GM21360 (cell line): Measurements from ENCODE around the gene RENBP.

Experiments
- ATAC-seq: cut with Tn5 transposase; IDR thresholded peaks from one replicate; pipeline ENCODE4 v1.9.1; 2021; ENCODE audit warnings: mild to moderate bottlenecking, moderate library complexity; ENCODE audit not compliant: unreplicated experiment

RENBP gene

DNA sequence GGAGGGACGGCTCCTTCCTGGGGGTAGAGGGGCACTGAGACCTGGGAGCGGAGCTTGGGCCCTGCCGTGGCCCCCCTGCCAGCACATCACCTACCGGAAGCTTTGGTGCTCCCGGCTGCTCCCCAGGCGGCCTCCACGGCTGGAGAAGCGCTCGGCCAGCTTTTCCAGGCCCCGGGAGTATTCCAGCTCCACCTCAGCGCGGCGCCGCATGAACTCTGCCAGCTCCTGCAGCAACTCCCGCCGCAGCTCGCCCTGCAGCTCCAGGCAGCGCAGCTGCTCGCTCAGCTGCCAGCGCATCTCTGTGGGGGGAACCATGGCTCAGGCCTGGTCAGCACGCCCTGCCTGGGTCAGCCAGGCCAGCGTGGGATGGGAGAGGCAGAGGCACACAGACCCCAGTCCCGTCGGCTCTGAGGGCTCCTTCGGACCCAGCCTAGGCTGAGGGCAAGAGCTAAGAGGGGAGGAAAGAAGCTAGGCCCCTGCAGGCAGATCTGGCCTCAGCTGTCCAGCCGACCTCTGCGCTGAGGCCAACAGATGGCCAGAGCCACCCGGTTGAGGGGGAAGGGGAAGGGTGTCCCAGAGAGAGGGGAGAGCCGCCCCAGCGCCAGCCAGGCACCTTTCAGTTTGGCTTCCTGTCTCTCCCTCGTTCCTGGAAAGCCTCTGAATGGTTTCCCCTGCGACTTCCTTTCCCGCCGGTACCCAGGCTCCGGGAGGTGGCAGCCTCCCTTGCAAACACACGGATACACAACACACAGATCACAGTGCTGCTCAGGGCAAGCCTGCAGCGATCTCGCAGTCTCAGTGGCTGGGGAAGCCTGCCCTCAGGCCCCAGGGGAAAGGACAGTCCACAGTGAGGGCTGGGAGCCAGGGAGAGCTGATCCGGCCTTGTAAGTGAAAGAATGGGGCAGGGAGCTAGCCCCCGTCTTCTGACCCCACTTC is 22.7 kb downstream of the RENBP start:
- ATAC-seq, result no peak

DNA sequence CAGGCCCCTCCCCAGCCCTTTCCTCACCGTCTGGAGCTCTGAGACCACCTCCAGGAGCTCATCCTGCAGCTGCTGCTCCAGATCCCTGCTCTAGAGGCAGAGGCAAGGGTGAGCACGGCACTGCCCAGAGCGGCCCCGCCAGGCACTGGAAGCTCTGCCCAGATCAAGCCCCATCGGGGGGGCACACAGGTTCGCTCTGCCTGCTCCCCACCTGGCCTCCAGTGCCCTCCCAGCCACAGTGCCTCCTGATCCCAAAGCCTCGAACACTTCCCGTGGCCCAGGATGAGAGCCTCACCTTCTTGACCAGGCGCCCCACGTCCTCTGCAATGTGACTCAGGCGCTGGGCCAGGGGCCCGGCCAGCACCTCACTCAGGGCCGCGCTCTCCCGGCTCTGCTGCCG is 23.4 kb downstream of the RENBP start:
- no peak for ATAC-seq

DNA sequence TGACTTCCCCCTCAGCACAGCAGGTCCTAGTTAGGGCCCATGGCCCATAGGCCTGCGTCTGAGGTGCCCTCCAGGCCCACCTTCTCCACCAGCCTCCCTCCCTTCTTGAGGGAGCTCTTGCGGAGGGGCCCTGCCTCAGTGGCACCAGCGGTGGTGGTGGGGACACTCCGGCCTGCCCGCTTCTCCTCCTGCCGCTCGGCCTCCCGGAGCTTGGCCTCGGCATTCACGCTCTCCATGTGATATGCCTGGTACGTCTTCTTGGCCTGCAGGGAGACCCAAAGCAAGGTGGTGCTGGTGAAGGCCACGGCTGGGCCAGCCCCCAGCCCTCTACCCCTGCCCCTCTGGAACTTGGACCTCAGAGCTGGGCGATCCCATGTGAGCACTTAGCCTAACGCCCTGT is 23.9 kb downstream of the RENBP start:
- no peak for ATAC-seq

DNA sequence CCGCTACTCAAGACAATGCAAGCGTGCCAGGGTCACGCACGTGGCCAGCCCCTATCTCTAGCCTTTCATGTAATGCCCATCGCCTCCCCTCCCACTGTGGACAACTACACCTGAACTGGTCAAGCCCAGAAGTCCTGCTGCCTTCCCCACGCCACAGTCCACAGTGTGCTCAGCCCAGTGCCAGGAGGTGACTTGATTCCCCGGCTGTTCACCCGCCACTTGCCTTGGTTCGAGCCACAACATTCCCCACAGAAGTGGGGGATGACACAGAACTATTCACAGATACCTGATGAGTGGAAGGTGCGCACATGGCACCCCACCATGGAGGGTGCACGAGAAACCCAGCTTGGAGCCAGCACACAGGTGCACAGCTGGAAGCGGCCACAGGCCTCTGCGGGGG is 25.2 kb downstream of the RENBP start:
- no peak for ATAC-seq

DNA sequence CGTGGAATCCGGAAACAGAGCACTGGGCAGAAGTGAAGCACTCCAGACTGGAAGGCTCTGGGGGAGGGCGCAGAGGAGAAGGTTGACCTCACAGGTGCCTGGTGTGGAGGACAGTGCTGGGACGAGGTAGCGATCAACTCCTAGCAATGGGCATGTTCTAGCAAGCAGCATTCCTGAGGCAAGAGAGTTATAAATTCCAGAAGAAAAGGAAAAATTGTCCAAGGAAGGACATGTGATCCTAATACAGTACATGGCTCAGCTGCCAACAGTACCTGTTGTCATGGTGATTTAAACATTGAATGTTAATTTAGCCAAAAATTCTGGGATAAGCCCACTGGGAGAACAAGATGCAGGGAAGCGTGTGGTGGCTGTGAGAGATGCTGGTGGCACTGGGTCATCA is 26.6 kb downstream of the RENBP start:
- ATAC-seq, result no peak

DNA sequence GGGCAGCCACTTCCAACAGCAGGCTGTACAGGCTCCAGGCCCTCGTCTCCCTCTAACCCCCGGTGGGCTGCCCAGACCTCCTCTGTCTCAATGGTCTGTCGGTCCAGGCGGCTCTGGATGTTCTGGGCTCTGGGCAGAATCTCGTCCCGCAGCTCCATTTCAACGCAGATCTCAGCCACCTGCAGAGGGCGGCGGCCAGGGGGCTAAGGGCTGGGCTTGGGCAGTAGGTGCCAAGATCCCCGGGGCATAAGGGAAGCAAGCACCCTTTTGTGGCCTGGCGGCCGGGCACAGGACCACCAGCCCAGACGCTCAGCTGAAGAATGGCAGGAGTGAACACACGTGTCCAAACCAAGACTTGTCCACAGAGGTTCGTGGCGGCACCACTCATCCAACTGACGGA is 30.7 kb downstream of the RENBP start:
- ATAC-seq, result no peak

DNA sequence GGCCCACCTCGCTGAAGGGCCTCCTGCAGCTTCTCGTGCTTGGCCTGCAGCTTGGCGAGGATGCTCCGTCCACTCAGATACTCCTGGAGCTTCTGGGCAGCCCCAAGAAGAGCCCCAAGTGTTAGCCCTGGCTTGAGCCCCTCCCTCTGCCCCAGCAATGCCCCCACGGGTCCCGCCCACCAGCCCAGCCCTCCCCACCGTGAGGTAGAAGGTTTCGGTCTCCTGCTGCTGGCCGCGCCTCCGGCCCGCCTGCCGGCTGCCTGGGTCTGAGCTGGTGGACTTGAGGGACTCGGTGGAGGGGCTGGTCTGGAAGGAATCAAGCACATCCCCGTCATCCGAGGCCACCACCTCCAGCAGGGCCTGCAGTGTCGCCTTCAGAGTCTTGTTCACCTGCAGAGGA is 31.2 kb downstream of the RENBP start:
- no peak for ATAC-seq

DNA sequence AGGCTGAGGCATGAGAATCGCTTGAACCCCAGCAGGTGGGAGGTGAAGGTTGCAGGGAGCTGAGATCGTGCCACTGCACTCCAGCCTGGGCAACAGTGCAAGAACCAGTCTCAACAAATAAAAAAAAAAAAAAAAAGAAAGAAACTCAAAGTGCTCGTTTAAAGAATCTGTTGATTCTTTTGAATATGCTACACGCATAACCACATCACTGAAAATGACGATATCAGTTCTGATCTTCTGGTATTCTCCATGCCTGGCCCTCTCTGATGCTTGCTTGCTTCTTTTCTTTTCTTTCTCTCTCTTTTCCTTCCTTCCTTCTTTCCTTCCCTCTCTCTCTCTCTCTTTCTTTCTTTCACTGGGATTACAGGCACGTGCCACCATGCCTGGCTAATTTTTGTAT is 32.6 kb downstream of the RENBP start:
- ATAC-seq, result no peak

DNA sequence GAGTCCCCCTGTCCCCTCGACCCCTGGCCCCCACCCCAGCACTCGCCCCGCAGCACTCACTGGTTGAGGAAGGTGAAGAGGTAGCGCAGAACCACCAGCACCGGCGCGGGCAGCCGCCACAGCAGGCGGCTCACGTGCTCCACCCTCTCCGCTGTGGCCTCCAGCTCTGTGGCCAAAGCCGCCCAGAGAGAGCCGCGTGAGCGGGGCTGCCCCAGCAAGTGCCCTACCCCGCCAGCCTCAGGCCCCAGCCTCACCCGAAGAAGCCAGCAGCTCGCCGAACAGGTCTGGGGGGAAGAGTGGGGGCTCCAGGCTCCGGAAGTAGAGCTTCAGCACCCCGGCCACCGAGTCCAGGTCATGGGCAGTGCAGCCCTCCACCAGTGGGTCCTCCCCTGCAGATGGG is 34.0 kb downstream of the RENBP start:
- ATAC-seq, result no peak

DNA sequence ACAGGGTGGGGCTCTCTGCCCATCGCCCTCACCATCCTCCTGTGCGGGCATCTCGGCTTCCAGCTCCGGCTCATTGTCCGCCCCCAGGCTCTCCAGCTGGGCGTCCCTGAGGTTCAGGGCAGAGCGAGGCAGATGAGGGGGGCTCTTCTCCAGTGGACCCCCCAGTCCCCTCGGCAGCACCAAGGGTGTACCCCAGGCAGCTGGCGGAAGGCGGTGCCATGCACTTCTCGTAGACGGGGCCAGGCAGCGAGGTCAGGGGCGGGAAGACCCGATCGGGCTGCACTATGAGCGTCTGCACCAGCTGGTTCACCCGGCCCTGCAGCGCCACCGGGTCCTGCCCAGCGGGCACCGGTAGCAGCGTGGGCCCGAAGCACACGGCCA is 34.5 kb downstream of the RENBP start:
- ATAC-seq, result no peak

DNA sequence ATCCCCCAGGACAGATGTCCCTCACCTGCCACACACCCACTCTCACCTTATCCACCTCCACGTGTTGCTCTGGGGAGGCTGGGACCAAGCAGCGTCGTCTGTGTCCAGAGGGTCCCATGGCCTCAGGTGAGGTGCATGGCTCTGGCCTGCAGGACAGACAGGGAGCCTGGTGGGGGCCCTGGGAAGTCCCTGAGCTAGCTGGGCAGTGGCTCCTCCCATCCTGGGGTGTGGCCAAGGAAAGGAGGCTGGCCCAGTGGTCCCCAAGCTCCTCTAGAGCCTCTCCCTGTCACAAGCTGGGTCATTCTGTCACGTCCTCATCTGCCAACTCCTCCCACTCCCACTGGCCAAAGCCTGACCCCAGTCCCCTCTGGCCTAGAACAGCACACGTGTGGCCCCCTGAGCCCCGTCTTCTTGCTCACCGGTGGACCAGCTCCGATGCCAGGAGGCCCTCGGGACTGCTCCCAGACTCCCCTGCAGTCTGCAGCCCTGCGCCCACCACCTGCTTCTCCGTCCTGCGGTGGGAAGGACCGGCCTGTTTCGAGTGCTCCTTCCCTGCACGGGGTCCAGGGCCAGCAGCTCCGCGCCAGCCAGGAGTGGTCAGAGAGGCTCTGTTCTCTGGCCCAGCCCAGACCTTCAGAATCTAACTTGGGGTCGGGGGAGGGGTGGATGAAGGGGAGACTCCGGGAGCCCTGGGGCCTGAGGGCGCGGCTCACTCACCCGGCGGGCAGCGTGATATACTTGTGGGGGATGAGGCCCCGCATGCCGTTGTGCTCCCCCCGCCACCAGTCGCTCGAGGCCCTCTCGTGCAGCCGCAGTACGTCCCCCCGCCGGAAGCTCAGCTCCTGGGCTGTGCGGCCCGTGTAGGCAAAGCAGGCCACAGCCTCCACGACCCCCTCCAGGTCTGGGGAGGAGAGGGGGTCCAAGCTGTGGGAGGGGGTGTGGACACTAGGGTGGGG is 35.1 kb downstream of the RENBP start:
- no peak for ATAC-seq

DNA sequence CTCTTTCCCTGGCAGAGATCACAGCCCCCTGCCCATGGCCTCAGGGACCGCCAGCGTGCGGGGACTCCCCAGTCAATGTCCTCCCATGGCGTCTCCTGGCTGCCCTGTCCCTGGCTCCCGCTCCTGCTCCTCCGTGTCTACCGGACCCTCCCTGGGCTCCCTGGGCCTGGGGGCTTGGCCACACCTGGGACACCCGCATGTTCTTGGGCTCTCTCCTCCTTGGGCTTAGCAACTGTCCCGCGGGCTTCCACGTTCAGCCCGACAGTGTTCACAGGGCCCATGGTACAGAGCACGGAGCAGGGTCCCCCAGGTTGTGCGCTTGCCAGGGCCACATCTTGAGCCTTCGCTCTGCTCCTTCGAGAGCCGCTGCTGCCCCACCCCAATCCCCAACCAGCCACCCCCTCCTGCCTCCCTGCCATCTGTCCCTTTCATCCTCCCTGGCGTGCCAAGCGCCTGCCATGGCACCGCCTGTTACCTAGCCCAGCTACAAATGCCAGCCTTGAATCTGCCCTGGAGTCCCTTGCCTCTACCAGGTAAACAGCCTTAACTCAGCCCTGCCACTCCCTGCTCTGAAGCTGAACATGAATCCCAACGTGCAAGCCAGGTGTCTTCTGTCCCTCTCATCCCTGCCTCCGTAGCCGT is 36.1 kb downstream of the RENBP start:
- ATAC-seq, result no peak

DNA sequence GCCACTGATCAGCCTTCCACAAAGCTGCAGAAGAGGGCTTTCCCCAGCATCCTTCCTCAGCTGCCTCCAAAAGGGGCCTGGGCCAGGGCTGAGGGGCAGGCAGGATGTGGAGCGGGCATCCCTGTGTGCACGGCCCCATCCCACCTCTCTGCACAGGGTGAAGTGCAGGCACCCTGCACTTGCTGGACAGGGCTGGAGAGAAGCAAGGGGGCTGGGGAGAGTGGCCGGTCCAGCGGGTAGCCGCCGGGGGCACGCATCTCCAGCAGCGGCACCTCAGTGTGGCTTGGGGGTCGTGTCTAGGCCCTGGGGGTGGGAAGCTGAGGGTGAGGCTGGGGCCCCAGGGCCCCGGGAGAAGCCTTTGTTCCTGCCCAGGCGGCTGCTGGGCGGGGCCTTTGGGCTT is 37.0 kb downstream of the RENBP start:
- ATAC-seq, result no peak

DNA sequence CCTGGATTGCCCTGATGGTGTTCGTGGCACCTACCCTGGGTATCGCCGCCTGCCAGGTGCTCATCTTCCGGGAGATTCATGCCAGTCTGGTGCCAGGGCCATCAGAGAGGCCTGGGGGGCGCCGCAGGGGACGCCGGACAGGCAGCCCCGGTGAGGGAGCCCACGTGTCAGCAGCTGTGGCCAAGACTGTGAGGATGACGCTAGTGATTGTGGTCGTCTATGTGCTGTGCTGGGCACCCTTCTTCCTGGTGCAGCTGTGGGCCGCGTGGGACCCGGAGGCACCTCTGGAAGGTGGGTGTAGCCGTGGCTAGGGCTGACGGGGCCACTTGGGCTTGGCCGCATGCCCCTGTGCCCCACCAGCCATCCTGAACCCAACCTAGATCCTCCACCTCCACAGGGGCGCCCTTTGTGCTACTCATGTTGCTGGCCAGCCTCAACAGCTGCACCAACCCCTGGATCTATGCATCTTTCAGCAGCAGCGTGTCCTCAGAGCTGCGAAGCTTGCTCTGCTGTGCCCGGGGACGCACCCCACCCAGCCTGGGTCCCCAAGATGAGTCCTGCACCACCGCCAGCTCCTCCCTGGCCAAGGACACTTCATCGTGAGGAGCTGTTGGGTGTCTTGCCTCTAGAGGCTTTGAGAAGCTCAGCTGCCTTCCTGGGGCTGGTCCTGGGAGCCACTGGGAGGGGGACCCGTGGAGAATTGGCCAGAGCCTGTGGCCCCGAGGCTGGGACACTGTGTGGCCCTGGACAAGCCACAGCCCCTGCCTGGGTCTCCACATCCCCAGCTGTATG is 38.1 kb downstream of the RENBP start:
- ATAC-seq, result no peak

DNA sequence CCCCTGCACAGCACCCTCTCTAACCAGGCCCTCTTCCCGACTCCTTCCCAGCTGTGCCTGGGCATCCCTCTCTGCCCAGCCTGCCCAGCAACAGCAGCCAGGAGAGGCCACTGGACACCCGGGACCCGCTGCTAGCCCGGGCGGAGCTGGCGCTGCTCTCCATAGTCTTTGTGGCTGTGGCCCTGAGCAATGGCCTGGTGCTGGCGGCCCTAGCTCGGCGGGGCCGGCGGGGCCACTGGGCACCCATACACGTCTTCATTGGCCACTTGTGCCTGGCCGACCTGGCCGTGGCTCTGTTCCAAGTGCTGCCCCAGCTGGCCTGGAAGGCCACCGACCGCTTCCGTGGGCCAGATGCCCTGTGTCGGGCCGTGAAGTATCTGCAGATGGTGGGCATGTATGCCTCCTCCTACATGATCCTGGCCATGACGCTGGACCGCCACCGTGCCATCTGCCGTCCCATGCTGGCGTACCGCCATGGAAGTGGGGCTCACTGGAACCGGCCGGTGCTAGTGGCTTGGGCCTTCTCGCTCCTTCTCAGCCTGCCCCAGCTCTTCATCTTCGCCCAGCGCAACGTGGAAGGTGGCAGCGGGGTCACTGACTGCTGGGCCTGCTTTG is 38.9 kb downstream of the RENBP start:
- no peak for ATAC-seq

DNA sequence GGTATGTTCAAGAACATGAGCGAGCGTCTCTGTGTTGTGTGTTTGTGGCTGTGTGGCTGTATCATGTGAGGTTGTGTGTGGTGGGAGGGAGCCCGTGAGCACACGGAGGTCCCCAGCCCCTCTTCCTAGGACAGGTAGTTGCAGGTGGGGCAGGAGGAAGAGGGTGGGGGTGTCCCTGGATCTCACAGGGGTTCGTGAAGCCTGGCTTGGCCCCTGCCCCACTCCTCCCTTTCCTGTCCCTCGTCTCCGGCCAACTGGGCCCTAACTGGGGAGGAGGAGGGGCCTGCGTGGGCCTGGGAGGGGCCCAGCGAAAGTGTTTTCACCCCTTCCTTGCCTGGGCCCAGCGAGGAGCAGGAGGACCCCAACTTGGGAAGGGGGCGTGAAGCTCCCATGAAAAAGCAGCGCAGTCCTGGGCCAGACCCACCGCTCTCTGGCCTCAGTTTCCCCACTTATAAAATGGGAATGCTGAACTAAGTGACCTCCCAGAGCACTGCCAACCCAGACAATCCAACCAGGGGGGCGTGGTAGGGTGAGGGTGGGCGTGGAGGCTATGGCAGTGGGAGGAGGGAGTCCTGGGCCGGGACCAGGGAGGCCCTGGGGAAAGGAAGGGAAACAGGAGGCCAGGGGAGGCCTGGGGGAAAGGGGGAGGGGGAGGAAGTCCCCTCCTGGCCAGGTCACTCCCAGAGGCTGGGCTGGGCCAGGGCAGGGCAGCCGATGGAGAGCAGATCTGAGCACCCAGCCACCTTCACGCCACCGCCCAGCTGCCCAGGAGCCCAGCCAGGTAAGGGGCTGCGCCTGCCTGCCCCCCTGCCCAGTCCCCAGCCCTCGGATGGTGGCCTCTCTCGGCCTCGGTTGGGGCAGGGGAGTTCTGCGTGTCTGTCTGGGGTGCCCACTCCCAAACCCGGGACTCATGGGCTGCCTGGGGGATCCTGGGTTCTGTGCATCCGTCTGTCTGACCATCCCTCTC is 40.2 kb downstream of the RENBP start, which contains the start of gene AVPR2:
AVPR2 (plus strand) TSS at position 683 of the 967 bp plus-strand sequence. CDS start 473 bp downstream, outside the sequence.
- ATAC-seq, result no peak

DNA sequence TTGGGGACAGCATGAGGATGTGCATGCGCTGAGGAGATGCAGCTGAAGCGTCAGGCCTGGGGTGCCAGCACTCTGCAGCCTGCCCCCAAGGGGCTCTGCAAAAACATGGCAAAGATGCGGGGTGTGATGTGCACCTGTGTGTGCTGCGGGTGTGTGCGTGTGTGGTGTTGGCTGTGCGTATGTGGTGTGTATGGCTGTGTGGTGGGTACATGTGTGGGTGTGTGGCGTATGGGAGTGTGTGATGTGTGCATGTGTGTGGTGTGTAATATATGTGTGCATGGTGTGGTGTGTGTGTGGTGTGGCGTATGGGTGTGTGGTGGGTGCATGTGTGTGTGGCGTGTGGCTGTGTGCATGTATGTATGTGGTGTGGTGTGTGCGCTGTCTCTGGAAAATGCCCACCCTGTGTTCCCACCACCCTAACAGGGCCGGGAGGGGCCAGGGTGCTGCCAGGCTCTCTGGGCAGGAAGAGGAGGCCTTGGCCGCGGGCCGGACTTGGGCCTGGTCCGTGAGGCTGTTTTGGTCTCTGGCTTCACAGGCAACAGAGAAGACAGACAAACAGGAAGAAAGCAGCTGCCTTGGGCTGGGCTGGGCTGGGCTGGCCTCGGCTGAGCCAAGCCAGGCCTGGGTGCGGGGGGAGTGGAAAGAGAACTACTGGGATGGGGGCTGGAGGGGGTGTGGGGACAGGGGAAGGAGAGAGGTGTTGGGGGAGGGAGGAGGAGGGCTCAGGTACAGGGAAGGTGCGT is 41.0 kb downstream of the RENBP start:
- ATAC-seq, result no peak

DNA sequence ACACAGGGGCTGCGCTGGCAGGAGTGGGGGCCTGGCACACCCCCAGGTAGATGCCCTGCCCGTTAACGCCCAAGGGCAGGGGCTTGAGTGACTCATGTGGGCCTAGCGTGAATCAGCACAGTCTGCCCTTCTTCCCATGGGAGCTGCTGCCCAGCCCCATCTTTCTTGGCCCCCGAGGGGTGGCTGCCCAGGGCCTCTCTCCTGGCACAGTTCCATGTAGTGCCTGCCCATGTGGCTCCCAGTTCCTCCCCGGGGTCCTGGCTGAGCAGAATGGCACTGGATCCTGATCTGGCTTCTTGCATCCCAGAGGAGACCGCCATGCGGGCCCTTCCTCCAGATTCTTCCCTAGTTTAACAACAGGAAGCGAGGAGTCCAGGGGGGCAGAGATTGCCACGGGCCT is 42.1 kb downstream of the RENBP start:
- no peak for ATAC-seq
